GM12878 (cell line): ENCODE data around the gene SLC17A2. TPM values are rescaled to one million over a fixed set of nuclear protein-coding genes. Genes with fewer than 3 reads are reported as not detected.

Experiments used
- BHLHE40 ChIP-seq, 2 experiments: fragments of 450-650 bp in 1 of 2; IDR thresholded peaks; 2 replicates each; pipeline ENCODE4 v1.6.1; 2011 to 2017; ENCODE audit warnings: low read depth in 2 of 2, borderline replicate concordance in 1 of 2, improper control_type of control experiment in 1 of 2, low read length in 1 of 2, mild to moderate bottlenecking in 1 of 2
- CEBPZ ChIP-seq: fragments of 150-350 bp; IDR thresholded peaks from 2 replicates; pipeline ENCODE4 v1.6.1; 2016; ENCODE audit warnings: low read depth, low read length
- CHD2 ChIP-seq: IDR thresholded peaks from 2 replicates; pipeline ENCODE4 v1.6.1; 2011; ENCODE audit warnings: low read depth, low read length, improper control_type of control experiment, borderline replicate concordance
- EGR1 ChIP-seq, 2 experiments: IDR thresholded peaks; 1 replicate in 1 of 2; 2 replicates in 1 of 2; pipeline ENCODE4 v1.6.1; 2011 to 2012; ENCODE audit warnings: low read depth in 2 of 2, low read length in 2 of 2, borderline replicate concordance in 1 of 2, mild to moderate bottlenecking in 1 of 2, moderate library complexity in 1 of 2
- IRF5 ChIP-seq: fragments of 450-650 bp; IDR thresholded peaks from 2 replicates; pipeline ENCODE4 v1.6.1; 2017; ENCODE audit warnings: borderline replicate concordance
- KLF5 ChIP-seq: fragments of 450-650 bp; IDR thresholded peaks from 2 replicates; pipeline ENCODE4 v1.6.1; 2014; ENCODE audit warnings: mild to moderate bottlenecking; ENCODE audit not compliant: partially characterized antibody
- MEF2A ChIP-seq: IDR thresholded peaks from 2 replicates; pipeline ENCODE4 v1.6.1; 2011; ENCODE audit warnings: low read depth, mild to moderate bottlenecking, low read length, moderate library complexity; ENCODE audit not compliant: insufficient read depth
- NFYA ChIP-seq: IDR thresholded peaks from 2 replicates; pipeline ENCODE4 v1.6.1; 2011; ENCODE audit warnings: low read depth, mild to moderate bottlenecking, low read length, improper control_type of control experiment, borderline replicate concordance
- RCOR1 ChIP-seq: conservative IDR thresholded peaks from 2 replicates; pipeline ENCODE4 v1.6.1; 2012; ENCODE audit warnings: low read depth, low read length, improper control_type of control experiment
- USF1 ChIP-seq: IDR thresholded peaks from 2 replicates; pipeline ENCODE4 v1.6.1; 2011; ENCODE audit warnings: borderline replicate concordance, low read depth, mild to moderate bottlenecking, moderate library complexity, mixed read lengths, low read length; ENCODE audit not compliant: insufficient read depth; ENCODE audit errors: extremely low read length
- ZNF274 ChIP-seq: IDR thresholded peaks from one replicate; pipeline ENCODE4 v1.8.0; 2011; ENCODE audit not compliant: insufficient read length, insufficient read depth
- ZNF592 ChIP-seq: fragments of 450-650 bp; IDR thresholded peaks from 2 replicates; pipeline ENCODE4 v1.6.1; 2017; ENCODE audit warnings: mild to moderate bottlenecking, moderate library complexity
- ZZZ3 ChIP-seq: IDR thresholded peaks from 2 replicates; pipeline ENCODE4 v1.6.1; 2011; ENCODE audit warnings: low read depth; ENCODE audit not compliant: control insufficient read depth, insufficient read length
- polyA plus RNA-seq, 11 experiments: library from polyadenylated mRNA; depleted of rRNA in 4 of 11; unstranded in 6 of 11; stranded (reverse) in 5 of 11; fragments of >200 nt; fragmentation: Nextera tagmentation in 4 of 11; fragmentation: Illumina TruSeq in 1 of 11; extraction: Ambion mirVana in 4 of 11; extraction: Trizol in 1 of 11; gene quantifications; 1 replicate in 1 of 11; 2 replicates in 10 of 11; pipeline versions ENCODE4 v1.2.1 to v1.2.3, GENCODE V29; 2011 to 2016; ENCODE audit warnings: inconsistent platforms in 2 of 11, missing spikeins in 2 of 11, low read depth in 1 of 11
- total RNA-seq, 4 experiments: library from RNA; depleted of rRNA in 3 of 4; stranded (reverse); fragments of >200 nt in 3 of 4; fragmentation: Illumina TruSeq in 1 of 4; extraction: Trizol in 1 of 4; gene quantifications; 2 replicates each; pipeline versions ENCODE4 v1.2.1 to v1.2.3, GENCODE V29; 2013 to 2021

Gene SLC17A2
- total and polyA plus RNA-seq, 10 of the 15 experiments (the other 5 are each of a cell fraction or from before 2014, with no cell fraction given) = not detected

- no peak for TF ChIP-seq IRF5
- TF ChIP-seq ZNF592 = no peak
- TF ChIP-seq KLF5 = no peak
- TF ChIP-seq BHLHE40 (IDR thresholded peaks at IDR 0.05; ENCODE audit: borderline replicate concordance in 1 of 2, low read depth in 2 of 2, low read length in 1 of 2) = peak in 1 of 2 experiments; percentile 8; a peak in 1 of 4 replicates
- TF ChIP-seq USF1 = no peak
- TF ChIP-seq RCOR1 = 0 out of 2 replicates have a peak, but pooled peaks have one; percentile 22
- TF ChIP-seq CHD2 = no peak
- no peak for TF ChIP-seq EGR1 (IDR thresholded peaks at IDR 0.05; ENCODE audit: borderline replicate concordance in 1 of 2, low read depth in 2 of 2, low read length in 2 of 2)
- TF ChIP-seq ZNF274 = no peak
- no peak for TF ChIP-seq CEBPZ
- TF ChIP-seq NFYA = no peak
- peak; percentile 84 for TF ChIP-seq MEF2A
- TF ChIP-seq ZZZ3 = no peak
Measured at GRCh38 chr6:25962149-25963127, 31.9 kb upstream of the SLC17A2 start, which contains the start of gene TRIM38 (continued).
